COR-L47 (cell line): ENCODE measurements around the gene AIG1.
"Not testable (repeated sequence)": the region's sequence is repeated elsewhere in the genome, so short reads cannot be mapped to it uniquely, and the experiment has no call there.

ENCODE experiments used
- DNase-seq: peaks from one replicate; lab custom pipeline; 2025; lab: John Stamatoyannopoulos, UW

Gene AIG1

DNA sequence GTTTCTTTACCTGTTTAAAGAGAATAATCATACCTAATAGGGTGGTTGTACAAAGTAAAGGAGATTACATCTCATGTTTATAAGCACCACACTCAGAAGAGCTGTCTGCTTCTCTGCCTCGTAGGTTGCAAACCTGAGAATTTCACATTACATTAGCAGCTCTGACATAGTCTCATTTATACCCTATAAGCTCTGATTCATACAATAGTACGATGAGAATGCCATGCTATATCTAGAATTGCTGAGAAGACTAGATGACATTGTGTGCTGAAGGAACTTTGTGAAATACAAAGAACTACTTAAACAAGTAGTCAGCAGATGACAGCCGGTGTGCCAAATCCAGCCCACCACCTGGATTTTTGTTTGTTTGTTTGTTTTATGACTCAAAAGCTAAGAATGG, 268.6 kb downstream of the AIG1 start:
- DNase-seq = no peak

- DNase-seq = no peak
These were observed 270.7 kb downstream of the AIG1 start for GRCh38 chr6:143331362-143331761.

DNA sequence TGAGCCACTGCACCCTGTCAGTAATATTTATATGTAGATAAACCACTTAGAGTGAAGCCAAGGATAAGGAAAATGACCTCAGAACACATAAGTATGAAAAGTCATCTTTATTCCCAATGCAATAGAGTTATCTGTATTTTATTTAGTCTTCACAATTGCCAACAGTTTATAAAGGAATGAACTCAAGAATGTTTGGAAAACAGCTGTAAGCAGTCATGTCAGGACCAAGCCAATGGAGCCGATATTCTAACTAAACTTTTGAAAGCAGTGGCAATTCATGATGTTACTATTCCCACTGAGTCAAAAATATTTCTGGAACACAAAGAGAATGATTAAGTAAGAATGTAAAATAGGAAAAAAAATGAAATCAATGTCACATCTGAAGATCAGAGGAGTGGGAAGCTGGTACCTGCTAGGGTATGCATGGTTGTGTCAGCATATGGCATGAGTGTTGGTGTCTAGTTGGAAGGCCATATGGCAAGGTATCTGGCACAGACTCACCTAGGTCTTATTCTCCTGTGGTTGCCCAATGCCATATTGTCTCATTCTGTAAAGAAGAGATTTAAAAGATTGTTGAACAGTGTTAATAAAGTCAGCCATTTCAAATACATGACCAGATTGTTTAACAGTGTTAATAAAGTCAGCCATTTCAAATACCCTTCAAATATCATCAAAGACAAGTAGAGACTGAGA, 271.6 kb downstream of the AIG1 start:
- DNase-seq = no peak

DNA sequence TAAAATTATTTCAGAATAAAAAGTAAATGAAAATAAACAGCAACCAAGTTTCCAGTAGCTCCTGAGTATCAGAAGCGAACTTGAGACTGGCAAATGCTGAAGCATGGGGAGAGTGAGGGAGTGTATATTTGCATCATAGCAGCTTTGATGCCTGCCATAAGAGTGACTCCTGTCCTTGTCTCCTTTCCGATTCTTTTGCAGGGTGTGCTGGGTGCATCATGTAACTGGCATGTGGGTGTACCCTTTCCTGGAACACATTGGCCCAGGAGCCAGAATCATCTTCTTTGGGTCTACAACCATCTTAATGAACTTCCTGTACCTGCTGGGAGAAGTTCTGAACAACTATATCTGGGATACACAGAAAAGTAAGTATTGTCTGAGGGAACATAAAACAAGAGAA, 272.4 kb downstream of the AIG1 start:
- no peak for DNase-seq

DNA sequence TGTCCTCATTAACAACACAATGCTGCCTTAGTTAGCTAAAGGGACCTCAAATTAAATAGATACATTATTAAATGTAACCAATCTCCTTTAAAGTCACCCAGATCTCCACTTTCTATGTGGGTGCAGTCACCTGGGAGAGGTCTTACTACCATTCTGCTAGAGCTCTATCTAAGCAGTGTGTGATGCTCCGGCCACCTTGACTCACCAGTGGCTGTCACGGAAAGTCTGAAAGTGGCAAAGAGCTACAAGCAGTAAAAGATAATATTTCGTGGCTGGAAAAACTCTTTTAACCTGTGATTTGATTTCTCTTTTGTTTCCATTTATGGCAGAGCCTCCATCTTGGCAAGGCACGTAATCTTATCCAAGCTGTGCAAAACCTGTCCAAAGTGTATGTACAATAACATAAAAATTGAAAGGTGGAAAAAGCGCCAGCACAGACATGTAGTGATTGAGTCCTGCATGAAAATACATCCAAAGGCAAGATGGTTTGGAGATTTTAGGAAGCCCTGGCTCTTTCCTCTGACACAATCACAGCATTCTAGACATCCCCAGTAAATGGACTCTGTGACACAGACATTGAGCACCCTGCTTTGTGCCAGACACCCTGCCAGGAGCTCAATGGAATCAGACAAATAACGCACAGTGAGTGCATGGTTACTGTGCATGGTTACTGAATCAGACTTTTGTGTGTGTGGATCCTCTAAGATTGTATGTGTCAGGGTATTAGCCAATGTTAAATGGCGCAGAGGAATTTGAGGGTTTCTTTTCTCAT, 273.2 kb downstream of the AIG1 start:
- no peak for DNase-seq

GRCh38 chr6:143335865-143336264, 275.2 kb downstream of the AIG1 start:
- DNase-seq = no peak

GRCh38 chr6:143336446-143337152, 275.9 kb downstream of the AIG1 start:
- DNase-seq = no peak

DNA sequence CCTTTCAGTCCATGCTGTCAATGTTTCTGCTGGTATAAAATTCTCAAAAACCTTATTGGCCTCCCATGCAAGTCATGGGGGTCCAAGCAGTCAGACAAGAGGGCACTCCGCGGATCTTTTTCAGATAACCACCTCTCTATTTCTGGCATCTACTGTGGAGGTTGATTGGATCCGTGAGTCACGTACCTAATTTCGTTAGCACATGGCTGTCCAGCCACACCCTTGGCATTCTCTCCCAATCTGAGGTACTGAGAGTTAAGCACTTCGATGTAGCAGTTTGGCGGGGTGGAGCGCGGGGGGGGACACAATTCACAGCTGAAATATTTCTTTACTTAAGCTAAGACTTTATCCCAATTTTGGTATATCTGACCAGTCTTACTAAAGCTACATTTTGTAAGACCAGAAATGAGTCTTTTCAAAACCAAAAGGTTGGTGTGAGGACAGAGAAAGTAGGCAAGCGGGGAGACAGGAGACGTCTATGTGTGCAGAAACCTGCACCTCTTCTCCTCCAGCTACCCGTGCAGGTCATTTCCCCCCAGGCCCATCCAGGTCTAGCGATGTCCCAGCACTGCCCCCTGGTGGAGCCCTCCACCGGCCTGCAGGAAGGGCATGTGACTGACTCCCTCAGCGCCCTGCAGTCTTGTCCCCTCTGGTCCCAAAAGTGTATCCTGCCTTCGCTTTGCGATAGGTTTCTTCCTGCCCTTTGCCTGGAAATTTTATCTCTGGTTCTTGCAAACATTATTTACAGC, 276.7 kb downstream of the AIG1 start:
- peak; percentile 7 for DNase-seq

DNA sequence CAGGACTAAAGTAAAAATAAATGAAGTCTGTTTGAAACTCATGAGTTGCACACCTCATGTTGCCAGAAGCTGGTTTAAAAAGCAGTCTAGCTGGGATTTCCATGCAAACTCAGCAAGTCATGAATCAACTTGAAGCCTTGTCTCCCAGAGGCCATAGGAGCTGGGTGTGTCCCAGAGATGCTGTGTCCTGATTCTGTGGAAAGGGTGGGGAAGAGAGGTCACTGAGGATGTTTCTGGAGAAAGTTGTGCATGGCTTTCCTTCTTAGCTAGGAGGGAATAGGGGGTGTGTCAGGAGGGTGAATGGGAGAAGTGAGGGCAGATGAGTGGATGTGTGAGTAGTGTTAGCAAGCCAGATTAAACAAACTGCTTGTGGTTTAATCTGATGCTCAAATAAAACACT, 278.5 kb downstream of the AIG1 start:
- no peak for DNase-seq

GRCh38 chr6:143345477-143345876, 284.8 kb downstream of the AIG1 start:
- not testable (repeated sequence) for DNase-seq

- DNase-seq = no peak
These were observed 285.3 kb downstream of the AIG1 start for GRCh38 chr6:143346004-143346403.

GRCh38 chr6:143348531-143348930, 287.8 kb downstream of the AIG1 start:
- no peak for DNase-seq

DNA sequence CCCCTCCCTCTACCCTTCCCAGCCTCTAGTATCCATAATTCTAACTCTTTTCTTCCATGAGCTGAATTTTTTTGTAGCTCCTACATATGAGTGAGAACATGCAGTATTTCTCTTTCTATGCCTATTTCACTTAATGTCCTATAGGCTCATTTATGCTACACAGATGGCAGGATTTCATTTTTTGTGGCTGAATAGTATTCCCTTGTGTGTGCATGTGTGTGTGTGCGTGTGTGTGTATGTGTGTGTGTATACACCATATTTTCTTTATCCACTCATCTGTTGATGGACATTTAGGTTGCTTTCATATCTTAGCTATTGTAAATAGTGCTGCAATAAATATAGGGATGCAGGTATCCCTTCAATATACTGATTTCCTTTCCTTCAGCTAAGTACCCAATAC, 288.8 kb downstream of the AIG1 start:
- no peak for DNase-seq

DNA sequence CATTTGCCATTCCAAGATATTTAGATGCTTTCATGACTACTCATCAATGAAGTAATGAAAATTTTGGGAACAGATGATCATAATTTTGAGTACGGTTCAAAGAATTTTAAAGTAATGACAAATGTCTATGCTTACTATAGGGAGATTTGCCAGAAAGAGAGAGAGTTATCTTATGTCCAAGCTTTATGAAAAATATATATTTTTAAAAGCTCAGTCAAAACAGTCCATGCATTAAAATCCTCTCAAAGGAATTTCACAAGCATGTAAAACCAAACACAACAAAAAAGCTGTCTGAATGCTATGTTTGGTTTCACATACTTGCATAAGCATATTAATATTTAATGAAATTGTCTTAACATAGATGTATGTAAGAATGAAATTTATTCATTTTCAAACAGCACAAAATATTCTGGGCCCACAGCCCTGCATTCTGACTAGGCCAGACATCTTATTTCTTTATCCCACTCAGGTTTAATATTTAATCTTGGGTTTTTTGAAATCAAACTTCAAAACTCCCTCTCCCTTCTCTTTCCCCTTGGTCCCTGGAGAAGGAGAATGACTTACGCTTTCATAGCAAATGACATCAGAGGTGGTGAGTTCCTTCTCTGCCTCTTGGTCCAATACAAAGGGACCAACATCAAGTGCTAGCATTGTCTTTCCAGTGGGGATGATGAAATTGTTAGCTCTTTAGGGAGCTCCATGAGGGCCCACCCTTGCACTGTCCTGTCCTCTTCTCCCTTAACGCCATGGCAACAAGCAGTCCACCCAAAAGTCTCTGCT, 295.6 kb downstream of the AIG1 start:
- DNase-seq = no peak

DNA sequence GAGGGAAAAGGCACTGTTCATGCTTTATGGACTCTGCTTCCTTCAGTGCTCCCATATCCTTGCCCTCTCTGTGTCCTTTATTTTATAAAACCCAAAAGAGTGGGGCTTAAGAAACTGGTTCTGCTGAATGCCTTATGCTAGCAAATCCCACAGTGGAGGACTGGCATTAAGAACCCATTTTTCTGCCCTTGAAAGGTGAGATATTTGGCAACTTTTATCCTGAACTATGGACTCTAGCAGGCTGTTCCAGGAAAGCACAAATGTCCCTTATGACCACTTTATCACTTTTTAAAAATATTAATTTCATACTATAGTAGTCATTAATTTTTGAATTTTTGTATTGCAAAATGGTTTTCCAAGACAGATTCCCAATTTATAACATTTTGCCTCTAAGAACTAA, 296.5 kb downstream of the AIG1 start:
- DNase-seq = no peak

DNA sequence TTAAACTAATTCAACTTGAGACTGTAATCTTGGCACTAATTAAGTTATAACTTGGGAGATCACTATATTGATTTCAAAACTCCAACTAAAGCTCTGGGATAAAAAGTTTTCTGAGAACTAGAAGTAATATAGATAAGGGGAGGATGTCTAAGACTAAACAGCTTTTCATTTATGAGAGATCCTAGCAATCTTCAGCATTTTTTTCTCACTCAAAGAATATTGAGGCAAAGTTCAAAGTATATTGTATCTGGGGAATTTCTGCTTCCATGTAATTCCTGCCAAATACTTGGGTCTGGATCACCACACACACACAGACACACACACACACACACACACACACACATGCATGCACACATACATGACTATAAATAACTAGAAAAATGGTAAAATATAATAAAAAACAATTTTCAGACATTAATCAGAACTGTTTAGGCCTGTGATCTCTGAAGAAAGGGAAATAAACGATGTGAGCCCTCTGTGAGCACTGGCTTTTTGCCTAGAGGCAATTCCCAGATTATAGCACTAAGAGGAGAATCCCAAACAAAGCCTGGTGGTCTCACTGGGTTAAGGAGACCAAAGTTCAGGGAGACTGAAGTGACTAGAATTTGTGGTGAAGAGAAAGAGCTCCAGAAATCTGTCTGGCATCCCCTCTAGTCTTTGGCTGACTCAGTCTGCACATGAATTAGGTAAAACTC, 297.0 kb downstream of the AIG1 start:
- no peak for DNase-seq

- DNase-seq = no peak
These were observed 301.0 kb downstream of the AIG1 start for GRCh38 chr6:143361536-143362191.

GRCh38 chr6:143362192-143362558, 301.5 kb downstream of the AIG1 start:
- no peak for DNase-seq

DNA sequence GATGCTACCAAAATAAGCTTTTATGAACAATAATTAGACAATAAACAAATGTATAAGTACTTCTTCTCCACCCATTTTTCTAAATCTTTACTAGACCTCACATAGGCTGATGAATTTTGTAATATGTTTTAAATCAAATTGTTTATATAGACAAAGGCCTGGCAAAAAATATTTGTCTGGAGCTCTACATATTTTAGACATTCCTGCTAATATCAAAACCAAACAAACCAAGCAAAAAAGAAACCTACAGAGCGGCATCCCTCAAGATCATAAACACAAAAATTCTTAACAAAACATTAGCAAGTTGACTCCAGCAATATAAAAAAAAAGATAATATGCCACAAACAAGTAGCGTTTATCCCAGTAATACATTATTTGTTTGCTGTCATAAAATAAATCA, 302.6 kb downstream of the AIG1 start:
- DNase-seq = no peak

DNA sequence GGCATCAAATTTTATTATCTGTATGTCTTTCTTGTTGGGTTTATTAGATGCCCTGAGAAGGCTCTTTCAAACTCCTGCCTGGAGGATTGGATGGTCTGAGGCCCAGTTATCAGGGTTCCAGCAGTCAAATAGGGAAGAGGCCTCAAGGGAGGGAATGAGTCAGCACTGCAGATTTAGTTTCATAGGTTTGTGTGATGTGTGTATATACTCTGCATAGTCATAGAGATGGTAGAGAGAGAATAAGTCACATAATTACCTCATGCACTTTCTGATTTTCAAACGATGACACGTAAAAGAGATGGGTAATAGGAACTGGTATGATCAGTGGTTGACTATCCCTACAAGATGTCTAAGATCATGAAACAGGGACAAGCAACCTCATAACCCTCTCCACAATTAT, 307.7 kb downstream of the AIG1 start:
- DNase-seq = no peak

DNA sequence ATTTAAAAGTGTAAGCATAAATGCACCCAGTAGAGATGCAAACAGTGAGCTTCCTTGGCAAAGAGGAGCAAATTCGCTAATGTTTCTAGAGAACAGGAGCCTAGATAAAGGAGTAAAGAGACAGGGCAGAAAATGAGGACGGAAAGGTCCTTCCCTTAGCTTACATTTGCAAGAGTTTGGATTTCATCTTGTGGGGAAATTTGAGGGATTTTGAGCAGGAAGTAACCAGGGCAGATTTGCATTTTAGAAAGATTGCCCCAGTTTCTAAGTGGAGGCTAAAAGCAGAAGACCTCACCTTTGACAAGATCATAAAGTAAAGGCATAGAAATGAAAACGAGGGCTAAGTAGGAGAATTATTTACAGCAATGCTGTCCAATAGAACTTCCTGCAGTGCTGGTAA, 309.3 kb downstream of the AIG1 start:
- DNase-seq = no peak
